OCI-LY3 (cell line): ENCODE results near the gene SREBF1.
"Not testable (repeated sequence)": the region's sequence is repeated elsewhere in the genome, so short reads cannot be mapped to it uniquely, and the experiment has no call there.

Source experiments
- H2AFZ ChIP-seq: fragments of 200-600, 300-600 bp; shearing (Covaris generic); 2 replicates; pipeline ENCODE4 v1.6.0; 2014; ENCODE audit warnings: antibody characterized with exemption, low read depth, low read length
- H3K27ac ChIP-seq: fragments of 200-600, 300-600 bp; sonication (generic); 2 replicates; pipeline ENCODE4 v1.5.1; 2014; ENCODE audit warnings: mild to moderate bottlenecking, low read length, moderate library complexity, mixed read lengths
- H3K27me3 ChIP-seq: fragments of 200-600, 300-600 bp; sonication (generic); 2 replicates; pipeline ENCODE4 v1.6.1; 2014; ENCODE audit warnings: low read depth, low read length, mixed read lengths
- H3K36me3 ChIP-seq: fragments of 200-600, 300-600 bp; sonication (generic); replicated peaks from 2 replicates; pipeline ENCODE3; 2014; ENCODE audit warnings: low read depth, low read length, mixed read lengths
- H3K4me1 ChIP-seq: fragments of 300-600, 200-600 bp; sonication (generic); 2 replicates; pipeline ENCODE4 v1.6.1; 2014; ENCODE audit warnings: low read length, mixed read lengths
- H3K4me2 ChIP-seq: fragments of 200-600, 300-600 bp; sonication (generic); 2 replicates; pipeline ENCODE4 v1.6.1; 2014; ENCODE audit warnings: low read length, mixed read lengths
- H3K4me3 ChIP-seq: fragments of 300-600, 200-600 bp; sonication (generic); 2 replicates; pipeline ENCODE4 v1.5.1; 2014; ENCODE audit warnings: antibody characterized with exemption, mild to moderate bottlenecking, low read length, moderate library complexity
- H3K79me2 ChIP-seq: fragments of 300-600, 200-600 bp; shearing (Covaris generic); 2 replicates; pipeline ENCODE4 v1.6.1; 2014; ENCODE audit warnings: mild to moderate bottlenecking, low read length, mixed read lengths
- H3K9ac ChIP-seq: fragments of 300-600, 200-600 bp; shearing (Covaris generic); 2 replicates; pipeline ENCODE4 v1.6.0; 2014; ENCODE audit warnings: mild to moderate bottlenecking, low read length, moderate library complexity
- H3K9me3 ChIP-seq: fragments of 200-600, 300-600 bp; shearing (Covaris generic); 2 replicates; pipeline ENCODE4 v1.6.1; 2014; ENCODE audit warnings: low read length, mixed read lengths; ENCODE audit not compliant: insufficient read depth
- H4K20me1 ChIP-seq: fragments of 200-600, 300-600 bp; sonication (generic); 2 replicates; pipeline ENCODE4 v1.6.1; 2016; ENCODE audit warnings: low read length, mixed read lengths; ENCODE audit not compliant: insufficient read depth
- EZH2phosphoT487 ChIP-seq: fragments of 200-600 bp; shearing (Covaris generic); IDR thresholded peaks from 2 replicates; pipeline ENCODE4 v1.6.1; 2018; ENCODE audit warnings: antibody characterized with exemption, mixed run types, low read depth
- TF ChIP-seq, protein P1 (sequence below): fragments of 200-600, 300-600 bp; sonication (generic); IDR thresholded peaks from 2 replicates; pipeline ENCODE4 v1.5.1; 2014; ENCODE audit warnings: antibody characterized with exemption, low read length, low read depth

Gene SREBF1

DNA sequence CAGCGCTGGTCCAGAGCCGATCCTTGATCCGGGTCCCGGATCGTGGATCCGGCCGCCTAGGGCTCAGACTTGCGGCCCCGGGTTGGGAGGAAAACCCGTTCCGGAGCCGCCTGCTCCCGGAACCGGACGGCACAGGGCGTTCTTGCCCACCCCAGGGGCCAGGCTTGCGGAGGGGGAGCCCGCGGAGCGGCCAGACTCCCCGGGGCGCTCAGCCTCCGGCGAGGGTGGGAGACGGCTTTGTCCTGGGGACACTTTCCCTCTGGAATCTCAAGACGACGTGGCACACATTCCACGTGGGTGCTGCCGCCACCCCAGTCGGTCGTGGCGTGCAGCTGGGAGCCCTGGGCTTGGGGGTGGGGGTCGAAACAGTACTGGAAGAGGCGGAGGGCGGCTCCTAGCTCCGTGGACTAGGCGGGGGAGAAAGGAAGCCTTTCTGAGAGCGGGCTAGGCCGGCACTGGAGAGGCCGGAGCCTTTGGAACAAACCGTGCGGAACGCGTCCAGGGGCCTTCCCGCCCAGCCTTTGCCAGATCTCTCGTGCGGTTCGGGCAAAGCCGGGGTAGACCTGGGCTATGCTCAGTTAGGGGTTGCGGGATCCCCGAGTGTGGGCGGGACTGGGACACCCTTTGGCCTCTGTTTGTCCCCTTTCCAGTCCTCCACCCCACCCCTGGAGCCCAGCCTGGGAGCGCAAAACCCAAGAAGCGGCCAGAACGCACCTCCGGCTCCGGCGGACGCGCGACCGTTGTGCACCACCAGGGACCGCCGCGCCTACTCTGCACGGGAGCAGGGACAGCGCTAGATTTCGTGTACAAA, 26.5 kb downstream of the SREBF1 start:
- Histone ChIP-seq H4K20me1 (no peaks in the 10 kb centered on the region), H3K9ac (no peak overlapping the region), H3K4me3 (no peak overlapping the region), H3K79me2 (no peaks in the 10 kb centered on the region), H3K27me3 (no peaks in the 10 kb centered on the region), H3K27ac (no peak overlapping the region), H3K9me3 (no peaks in the 10 kb centered on the region), H3K36me3 (no peaks in the 10 kb centered on the region), H2AFZ (no peak overlapping the region), H3K4me1 (peaks cover 2% of the 10 kb centered on the region; the same call in 1 of the 2 replicates), H3K4me2 (no peak overlapping the region)
- TF ChIP-seq, protein P1, sequence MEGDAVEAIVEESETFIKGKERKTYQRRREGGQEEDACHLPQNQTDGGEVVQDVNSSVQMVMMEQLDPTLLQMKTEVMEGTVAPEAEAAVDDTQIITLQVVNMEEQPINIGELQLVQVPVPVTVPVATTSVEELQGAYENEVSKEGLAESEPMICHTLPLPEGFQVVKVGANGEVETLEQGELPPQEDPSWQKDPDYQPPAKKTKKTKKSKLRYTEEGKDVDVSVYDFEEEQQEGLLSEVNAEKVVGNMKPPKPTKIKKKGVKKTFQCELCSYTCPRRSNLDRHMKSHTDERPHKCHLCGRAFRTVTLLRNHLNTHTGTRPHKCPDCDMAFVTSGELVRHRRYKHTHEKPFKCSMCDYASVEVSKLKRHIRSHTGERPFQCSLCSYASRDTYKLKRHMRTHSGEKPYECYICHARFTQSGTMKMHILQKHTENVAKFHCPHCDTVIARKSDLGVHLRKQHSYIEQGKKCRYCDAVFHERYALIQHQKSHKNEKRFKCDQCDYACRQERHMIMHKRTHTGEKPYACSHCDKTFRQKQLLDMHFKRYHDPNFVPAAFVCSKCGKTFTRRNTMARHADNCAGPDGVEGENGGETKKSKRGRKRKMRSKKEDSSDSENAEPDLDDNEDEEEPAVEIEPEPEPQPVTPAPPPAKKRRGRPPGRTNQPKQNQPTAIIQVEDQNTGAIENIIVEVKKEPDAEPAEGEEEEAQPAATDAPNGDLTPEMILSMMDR = no peak
- no peak for TF ChIP-seq EZH2phosphoT487

DNA sequence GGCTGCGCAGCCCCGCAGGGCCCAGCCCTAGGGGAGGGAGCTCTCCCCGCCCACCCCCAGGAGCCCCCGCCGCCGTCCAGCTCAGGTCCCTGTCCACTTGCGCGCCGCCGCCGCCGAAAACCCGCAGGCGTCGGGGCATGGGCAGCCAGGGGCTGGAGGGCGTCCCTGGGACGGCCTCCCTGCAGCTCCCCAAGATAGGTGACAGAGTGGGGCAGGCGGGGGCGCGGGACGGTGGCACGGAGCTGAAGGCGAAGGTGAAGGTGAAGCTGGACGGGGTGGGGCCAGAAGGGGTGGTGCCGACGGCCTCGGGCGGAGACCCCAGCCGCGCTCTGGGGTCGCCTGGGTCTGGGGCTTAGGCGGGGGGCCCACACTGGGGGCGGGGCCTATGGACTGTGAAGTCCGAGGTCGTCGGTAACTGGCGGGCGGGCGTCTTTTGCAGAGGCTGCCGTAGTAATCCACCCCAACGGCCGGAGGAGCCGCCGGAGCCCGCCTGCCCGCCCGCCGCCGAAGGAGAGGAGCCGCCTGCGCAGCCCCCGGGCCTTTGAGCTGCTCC, 27.2 kb downstream of the SREBF1 start:
- H3K36me3 ChIP-seq = no peaks in the 10 kb centered on the region
- no peak overlapping the region for H3K9ac ChIP-seq
- H2AFZ ChIP-seq = no peak overlapping the region
- H3K27ac ChIP-seq = no peak overlapping the region
- no peaks in the 10 kb centered on the region for H3K9me3 ChIP-seq
- no peak overlapping the region for H3K4me3 ChIP-seq
- H3K27me3 ChIP-seq = no peaks in the 10 kb centered on the region
- H4K20me1 ChIP-seq = no peaks in the 10 kb centered on the region
- peaks cover 2% of the 10 kb centered on the region; the same call in 1 of the 2 replicates for H3K4me1 ChIP-seq
- H3K79me2 ChIP-seq = no peaks in the 10 kb centered on the region
- no peak overlapping the region for H3K4me2 ChIP-seq
- TF ChIP-seq, protein P1 = no peak
- no peak for TF ChIP-seq EZH2phosphoT487

DNA sequence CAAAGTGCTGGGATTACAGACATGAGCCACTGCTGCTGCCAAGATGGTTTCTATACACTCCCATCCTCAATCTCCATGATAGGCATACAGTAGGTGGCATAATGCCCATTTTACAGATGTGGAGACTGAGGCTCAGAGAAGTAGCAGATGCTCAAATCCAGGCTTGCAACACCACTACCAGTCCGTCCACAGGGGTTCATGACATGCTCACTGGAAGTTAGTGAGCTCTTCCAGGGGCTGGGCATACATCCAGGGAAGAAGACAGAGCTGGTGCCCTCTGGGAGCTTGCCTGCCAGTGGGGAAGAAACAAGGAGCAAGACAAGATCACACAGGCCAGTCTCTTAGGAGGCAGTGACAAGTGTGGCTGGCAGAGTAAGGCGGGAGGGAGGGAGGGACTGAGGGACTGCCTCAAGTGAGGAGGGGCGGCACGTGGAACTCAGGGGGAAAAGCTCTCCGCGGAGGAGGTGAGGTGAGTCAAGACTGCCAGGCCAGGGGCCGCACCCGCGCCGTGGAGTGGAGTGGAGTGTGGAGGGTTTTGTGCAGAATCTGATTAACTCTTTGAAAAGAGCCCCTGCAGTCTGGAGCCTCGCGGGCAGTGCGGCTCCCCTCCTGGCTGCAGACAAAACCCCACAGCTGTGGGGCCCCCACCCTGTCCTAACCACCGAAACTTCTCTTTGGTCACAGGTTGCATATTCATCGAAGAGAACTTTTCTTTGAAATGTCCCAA, 27.9 kb downstream of the SREBF1 start:
- Histone ChIP-seq H3K27me3 (no peaks in the 10 kb centered on the region), H2AFZ (no peak overlapping the region), H3K4me1 (peaks cover 2% of the 10 kb centered on the region; the same call in 1 of the 2 replicates), H4K20me1 (no peaks in the 10 kb centered on the region), H3K4me2 (no peak overlapping the region), H3K36me3 (no peaks in the 10 kb centered on the region), H3K79me2 (no peaks in the 10 kb centered on the region), H3K9me3 (no peaks in the 10 kb centered on the region), H3K27ac (no peak overlapping the region), H3K4me3 (no peak overlapping the region), H3K9ac (no peak overlapping the region)
- TF ChIP-seq EZH2phosphoT487 = no peak
- TF ChIP-seq, protein P1 = no peak

DNA sequence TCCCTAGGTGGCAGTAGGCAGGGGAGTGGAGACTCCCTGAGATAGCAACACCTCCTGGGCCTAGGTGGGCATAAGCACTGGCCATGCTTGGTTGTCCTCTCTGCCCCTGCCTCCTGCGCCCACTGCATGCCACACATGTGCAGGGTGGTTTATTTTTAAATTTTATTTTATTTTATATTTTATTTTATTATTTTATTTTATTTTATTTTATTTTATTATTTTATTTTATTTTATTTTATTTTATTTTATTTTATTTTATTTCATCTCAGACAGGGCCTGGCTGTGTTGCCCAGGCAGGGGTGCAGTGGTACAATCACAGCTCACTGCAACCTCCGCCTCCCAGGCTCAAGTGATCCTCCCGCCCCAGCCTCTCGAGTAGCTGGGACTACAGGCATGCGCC, 28.6 kb downstream of the SREBF1 start:
- not testable (repeated sequence) for H3K9ac ChIP-seq, H3K27me3 ChIP-seq, H3K4me2 ChIP-seq, H3K36me3 ChIP-seq, H4K20me1 ChIP-seq, H3K79me2 ChIP-seq, H3K4me1 ChIP-seq, H3K4me3 ChIP-seq, H2AFZ ChIP-seq, H3K27ac ChIP-seq, H3K9me3 ChIP-seq
